GM12878 (cell line): ENCODE results near the gene CTDNEP1. TPM values are rescaled to one million over a fixed set of nuclear protein-coding genes. Genes with fewer than 3 reads are reported as not detected.

Experiments used
- CBX3 ChIP-seq: fragments of 200-600 bp; sonication (generic); IDR thresholded peaks from 2 replicates; pipeline ENCODE4 v1.6.1; 2016; ENCODE audit warnings: low read depth, borderline replicate concordance
- CEBPB ChIP-seq, 2 experiments: fragments of 150-350 bp in 1 of 2; IDR thresholded peaks; 2 replicates each; pipeline ENCODE4 v1.6.1; 2012 to 2014; ENCODE audit warnings: low read depth in 2 of 2, low read length in 2 of 2, borderline replicate concordance in 1 of 2, inconsistent platforms in 1 of 2
- CEBPZ ChIP-seq: fragments of 150-350 bp; IDR thresholded peaks from 2 replicates; pipeline ENCODE4 v1.6.1; 2016; ENCODE audit warnings: low read depth, low read length
- CHD1 ChIP-seq: IDR thresholded peaks from 2 replicates; pipeline ENCODE4 v1.6.1; 2012; ENCODE audit warnings: low read depth, low read length, improper control_type of control experiment
- CUX1 ChIP-seq: IDR thresholded peaks from 2 replicates; pipeline ENCODE4 v1.6.1; 2012; ENCODE audit warnings: improper control_type of control experiment, low read depth, low read length; ENCODE audit not compliant: insufficient replicate concordance
- RFX5 ChIP-seq: IDR thresholded peaks from 2 replicates; pipeline ENCODE4 v1.6.1; 2011; ENCODE audit warnings: low read depth, low read length, improper control_type of control experiment
- SKIL ChIP-seq: fragments of 450-650 bp; IDR thresholded peaks from 2 replicates; pipeline ENCODE4 v1.6.1; 2017; ENCODE audit warnings: mild to moderate bottlenecking, low read depth, inconsistent platforms; ENCODE audit not compliant: poor library complexity, severe bottlenecking
- SP1 ChIP-seq: IDR thresholded peaks from one replicate; pipeline ENCODE4 v1.6.1; 2011; ENCODE audit warnings: low read depth, low read length
- SREBF1 ChIP-seq: IDR thresholded peaks from 2 replicates; pipeline ENCODE4 v1.6.1; 2012; ENCODE audit warnings: mild to moderate bottlenecking, low read length
- STAT3 ChIP-seq: IDR thresholded peaks from 2 replicates; pipeline ENCODE4 v1.6.1; 2011; ENCODE audit warnings: low read depth, low read length, improper control_type of control experiment
- SUZ12 ChIP-seq: fragments of 200-600 bp; sonication (generic); IDR thresholded peaks from one replicate; pipeline ENCODE4 v1.6.1; 2018; ENCODE audit warnings: antibody characterized with exemption, mild to moderate bottlenecking; ENCODE audit not compliant: unreplicated experiment
- TAF1 ChIP-seq: IDR thresholded peaks from 2 replicates; pipeline ENCODE4 v1.6.1; 2011; ENCODE audit warnings: mild to moderate bottlenecking, low read depth, low read length, borderline replicate concordance
- ZBED1 ChIP-seq: IDR thresholded peaks from 2 replicates; pipeline ENCODE4 v1.6.1; 2016; ENCODE audit warnings: borderline replicate concordance
- ZBTB4 ChIP-seq: fragments of 450-650 bp; formaldehyde crosslinking; IDR thresholded peaks from 2 replicates; pipeline ENCODE4 v1.4.0; 2022; ENCODE audit warnings: mild to moderate bottlenecking, moderate library complexity
- polyA plus RNA-seq, 11 experiments: library from polyadenylated mRNA; depleted of rRNA in 4 of 11; unstranded in 6 of 11; stranded (reverse) in 5 of 11; fragments of >200 nt; fragmentation: Nextera tagmentation in 4 of 11; fragmentation: Illumina TruSeq in 1 of 11; extraction: Ambion mirVana in 4 of 11; extraction: Trizol in 1 of 11; gene quantifications; 1 replicate in 1 of 11; 2 replicates in 10 of 11; pipeline versions ENCODE4 v1.2.1 to v1.2.3, GENCODE V29; 2011 to 2016; ENCODE audit warnings: inconsistent platforms in 2 of 11, missing spikeins in 2 of 11, low read depth in 1 of 11
- total RNA-seq, 4 experiments: library from RNA; depleted of rRNA in 3 of 4; stranded (reverse); fragments of >200 nt in 3 of 4; fragmentation: Illumina TruSeq in 1 of 4; extraction: Trizol in 1 of 4; gene quantifications; 2 replicates each; pipeline versions ENCODE4 v1.2.1 to v1.2.3, GENCODE V29; 2013 to 2021

CTDNEP1 gene
- total and polyA plus RNA-seq, 10 of the 15 experiments (the other 5 are each of a cell fraction or from before 2014, with no cell fraction given) = 23.7 to 176 (median 30.3) TPM

GRCh38 chr17:7241783-7242716 is 9.5 kb downstream of the CTDNEP1 start, which contains the start of gene GABARAP (continued):
- TF ChIP-seq CEBPZ (no peak), STAT3 (no peak), SP1 (peak; percentile 36), CEBPB (IDR thresholded peaks at IDR 0.05; ENCODE audit: borderline replicate concordance in 1 of 2, low read depth in 2 of 2, low read length in 2 of 2) (no peak), CHD1 (no peak), CUX1 (no peak), CBX3 (no peak), TAF1 (peak; percentile 41; the same call in 1 of the 2 replicates), ZBED1 (no peak), ZBTB4 (CRISPR knock-in tag) (no peak), SKIL (no peak), RFX5 (no peak), SUZ12 (no peak), SREBF1 (no peak)
